ENCODE data around the gene SMCO4. TPM values are rescaled to one million over a fixed set of nuclear protein-coding genes. Genes with fewer than 3 reads are reported as not detected.

SMCO4 gene
- total RNA-seq, 1 donor from 2014 or later = 29.3 TPM

GRCh38 chr11:93487032-93487483 is 56.1 kb downstream of the SMCO4 start:
- H3K9me3 Mint-ChIP-seq (ENCODE audit: unreplicated experiment) = no peaks in the 10 kb centered on the region
- Histone ChIP-seq H3K27me3 (ENCODE audit: insufficient read depth, low read length) (no peaks in the 10 kb centered on the region), H4K20me1 (ENCODE audit: insufficient read depth, low read length) (peaks cover 29% of the 10 kb centered on the region), H3K4me1 (ENCODE audit: insufficient read depth, low read length) (no peaks in the 10 kb centered on the region), H3K4me2 (ENCODE audit: low read length) (no peak overlapping the region), H3K9me3 (ENCODE audit: insufficient read depth, low read depth, low read length) (no peaks in the 10 kb centered on the region), H3K27ac (ENCODE audit: low read depth, low read length) (no peak overlapping the region), H2AFZ (ENCODE audit: low read depth, low read length) (no peak overlapping the region), H3K4me3 (ENCODE audit: insufficient read depth, low read depth, low read length) (no peak overlapping the region), H3K79me2 (ENCODE audit: insufficient read depth, low read length) (no peaks in the 10 kb centered on the region), H3K36me3 (ENCODE audit: insufficient read depth, low read length) (no peaks in the 10 kb centered on the region), H3K9ac (ENCODE audit: low read length) (no peak overlapping the region)
- no peak overlapping the region for H3K27ac Mint-ChIP-seq (ENCODE audit: unreplicated experiment)
- no peaks in the 10 kb centered on the region for H3K27me3 Mint-ChIP-seq (ENCODE audit: low read depth, unreplicated experiment)
- TF ChIP-seq EZH2 (IDR thresholded peaks at IDR 0.05; ENCODE audit: insufficient read depth, low read length) (no peak), CTCF (IDR thresholded peaks at IDR 0.05; ENCODE audit: insufficient read depth, low read depth, low read length) (no peak)
- peaks cover 9% of the 10 kb centered on the region for H3K36me3 Mint-ChIP-seq (ENCODE audit: low read depth, unreplicated experiment)
- H3K4me1 Mint-ChIP-seq (ENCODE audit: low read depth, unreplicated experiment) = peaks cover 7% of the 10 kb centered on the region
- FAIRE-seq (no peak), DNase-seq (ENCODE audit: low read depth) (no peak)
- no peak overlapping the region for H3K4me3 Mint-ChIP-seq (ENCODE audit: unreplicated experiment)

DNA sequence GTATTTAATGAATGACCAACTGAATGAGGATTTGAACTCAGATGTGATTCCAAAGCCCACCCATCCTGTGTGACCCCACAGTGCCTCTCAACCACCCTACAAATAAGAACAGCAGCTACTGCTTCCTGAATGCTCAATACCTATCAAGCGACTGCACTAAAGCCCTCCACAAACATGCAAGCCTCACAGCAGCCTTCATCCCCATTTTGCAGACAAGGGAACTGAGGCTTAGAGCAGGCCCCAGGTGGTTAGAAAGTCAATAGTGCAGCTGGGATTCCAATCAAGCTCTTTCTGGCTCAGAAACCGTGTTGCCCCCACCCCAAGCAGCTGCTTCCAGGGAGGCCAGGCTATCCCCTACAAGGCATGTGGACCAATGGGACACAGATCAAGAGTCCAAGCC is 57.2 kb downstream of the SMCO4 start:
- H3K4me3 Mint-ChIP-seq (ENCODE audit: unreplicated experiment) = no peak overlapping the region
- no peak overlapping the region for H3K4me2 ChIP-seq (ENCODE audit: low read length)
- no peak overlapping the region for H2AFZ ChIP-seq (ENCODE audit: low read depth, low read length)
- TF ChIP-seq EZH2 (IDR thresholded peaks at IDR 0.05; ENCODE audit: insufficient read depth, low read length) (no peak), CTCF (IDR thresholded peaks at IDR 0.05; ENCODE audit: insufficient read depth, low read depth, low read length) (no peak)
- H3K9me3 ChIP-seq (ENCODE audit: insufficient read depth, low read depth, low read length) = no peaks in the 10 kb centered on the region
- no peak overlapping the region for H3K27ac Mint-ChIP-seq (ENCODE audit: unreplicated experiment)
- H3K9ac ChIP-seq (ENCODE audit: low read length) = no peak overlapping the region
- H4K20me1 ChIP-seq (ENCODE audit: insufficient read depth, low read length) = peaks cover 31% of the 10 kb centered on the region
- no peaks in the 10 kb centered on the region for H3K36me3 ChIP-seq (ENCODE audit: insufficient read depth, low read length)
- H3K27ac ChIP-seq (ENCODE audit: low read depth, low read length) = no peak overlapping the region
- H3K4me3 ChIP-seq (ENCODE audit: insufficient read depth, low read depth, low read length) = no peak overlapping the region
- H3K4me1 Mint-ChIP-seq (ENCODE audit: low read depth, unreplicated experiment) = peaks cover 12% of the 10 kb centered on the region
- FAIRE-seq = no peak
- H3K79me2 ChIP-seq (ENCODE audit: insufficient read depth, low read length) = no peaks in the 10 kb centered on the region
- no peaks in the 10 kb centered on the region for H3K4me1 ChIP-seq (ENCODE audit: insufficient read depth, low read length)
- no peak for DNase-seq (ENCODE audit: low read depth)
- H3K27me3 ChIP-seq (ENCODE audit: insufficient read depth, low read length) = no peaks in the 10 kb centered on the region
- peaks cover 9% of the 10 kb centered on the region for H3K36me3 Mint-ChIP-seq (ENCODE audit: low read depth, unreplicated experiment)
- H3K9me3 Mint-ChIP-seq (ENCODE audit: unreplicated experiment) = no peaks in the 10 kb centered on the region
- no peaks in the 10 kb centered on the region for H3K27me3 Mint-ChIP-seq (ENCODE audit: low read depth, unreplicated experiment)

DNA sequence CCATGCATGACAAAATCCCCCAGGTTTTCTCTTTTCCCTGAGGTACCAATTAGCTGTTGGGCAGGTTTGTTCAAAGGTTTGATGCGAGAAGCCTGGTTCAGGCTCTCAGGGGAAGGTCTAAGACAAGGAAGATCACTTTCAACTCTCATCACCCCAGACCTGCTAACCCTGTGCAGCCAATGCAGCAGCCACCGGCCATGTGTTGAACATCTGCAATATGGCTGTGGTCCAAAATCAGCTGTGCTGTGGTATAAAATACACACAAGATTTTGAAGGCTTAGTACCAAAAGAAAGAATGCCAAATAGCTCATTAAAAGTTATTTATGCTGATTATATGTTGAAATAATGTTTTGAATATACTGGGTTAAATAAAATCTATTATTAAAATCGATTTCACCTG is 58.5 kb downstream of the SMCO4 start:
- TF ChIP-seq EZH2 (IDR thresholded peaks at IDR 0.05; ENCODE audit: insufficient read depth, low read length) (no peak), CTCF (IDR thresholded peaks at IDR 0.05; ENCODE audit: insufficient read depth, low read depth, low read length) (no peak)
- H3K36me3 Mint-ChIP-seq (ENCODE audit: low read depth, unreplicated experiment) = peaks cover 13% of the 10 kb centered on the region
- H3K27ac Mint-ChIP-seq (ENCODE audit: unreplicated experiment) = no peak overlapping the region

More for the DNA sequence above, 58.5 kb downstream of the SMCO4 start:
- Mint-ChIP-seq H3K4me1 (ENCODE audit: low read depth, unreplicated experiment) (peaks cover 8% of the 10 kb centered on the region), H3K27me3 (ENCODE audit: low read depth, unreplicated experiment) (no peaks in the 10 kb centered on the region), H3K9me3 (ENCODE audit: unreplicated experiment) (no peaks in the 10 kb centered on the region), H3K4me3 (ENCODE audit: unreplicated experiment) (no peak overlapping the region)
- H3K36me3 ChIP-seq (ENCODE audit: insufficient read depth, low read length) = no peaks in the 10 kb centered on the region
- no peak for FAIRE-seq
- H4K20me1 ChIP-seq (ENCODE audit: insufficient read depth, low read length) = peaks cover 31% of the 10 kb centered on the region
- H3K79me2 ChIP-seq (ENCODE audit: insufficient read depth, low read length) = no peaks in the 10 kb centered on the region
- DNase-seq (ENCODE audit: low read depth) = no peak
- no peak overlapping the region for H3K27ac ChIP-seq (ENCODE audit: low read depth, low read length)
- no peak overlapping the region for H3K4me2 ChIP-seq (ENCODE audit: low read length)
- no peak overlapping the region for H3K4me3 ChIP-seq (ENCODE audit: insufficient read depth, low read depth, low read length)
- H3K27me3 ChIP-seq (ENCODE audit: insufficient read depth, low read length) = no peaks in the 10 kb centered on the region
- H3K4me1 ChIP-seq (ENCODE audit: insufficient read depth, low read length) = no peaks in the 10 kb centered on the region
- no peaks in the 10 kb centered on the region for H3K9me3 ChIP-seq (ENCODE audit: insufficient read depth, low read depth, low read length)
- no peak overlapping the region for H2AFZ ChIP-seq (ENCODE audit: low read depth, low read length)
- H3K9ac ChIP-seq (ENCODE audit: low read length) = no peak overlapping the region
